Activated naive CD8-positive, alpha-beta T cell treated with anti-CD3 and anti-CD28 coated beads, Interleukin-2, amount 10 ng/mL, durations not matched to agents 7 days and 5 days (primary cell): Measurements from ENCODE around the gene PPP4R2. TPM values are rescaled to one million over a fixed set of nuclear protein-coding genes. Genes with fewer than 3 reads are reported as not detected.

ENCODE experiments used
- ATAC-seq: fragments of 150-1000 bp; cut with Tn5 transposase; one replicate; pipeline ENCODE4 v1.10.0; 2021; ENCODE audit warnings: low read depth, moderate library complexity
- POLR2A ChIA-PET: fragments of 350-600 bp; sonication (Branson Sonifier 250); formaldehyde crosslinking; loops from one replicate; lab custom pipeline; 2021; ENCODE audit warnings: antibody characterized with exemption; lab: Charles Lee
- DNase-seq: peaks from one replicate; pipeline ENCODE4 v3.0.0; 2021
- H3K27ac Mint-ChIP-seq: one replicate; pipeline ENCODE4 v1.8.0; 2022; ENCODE audit warnings: mild to moderate bottlenecking, mixed read lengths
- H3K27me3 Mint-ChIP-seq: one replicate; pipeline ENCODE4 v1.8.0; 2022; ENCODE audit warnings: mild to moderate bottlenecking, moderate library complexity, mixed read lengths
- H3K36me3 Mint-ChIP-seq: one replicate; pipeline ENCODE4 v1.8.0; 2021; ENCODE audit warnings: mild to moderate bottlenecking, mixed read lengths
- H3K4me1 Mint-ChIP-seq: one replicate; pipeline ENCODE4 v1.8.0; 2021; ENCODE audit warnings: mixed read lengths
- H3K4me3 Mint-ChIP-seq: one replicate; pipeline ENCODE4 v1.8.0; 2022; ENCODE audit warnings: mild to moderate bottlenecking, moderate library complexity, mixed read lengths
- H3K9me3 Mint-ChIP-seq: one replicate; pipeline ENCODE4 v1.8.0; 2021; ENCODE audit warnings: mixed read lengths
- total RNA-seq, 2 experiments: library from RNA; stranded (reverse); gene quantifications; one replicate each; pipeline ENCODE4 v1.2.3, GENCODE V29; 2021

The PPP4R2 gene
- total RNA-seq = 10 to 100 TPM; 66.3 to 72.0 TPM

GRCh38 chr3:72996473-72997333 lies at the start of gene PPP4R2:
Gene PPP4R2, plus strand, starts transcription at chr3:72996811. Its CDS starts 227 bp downstream, at chr3:72997038.
- POLR2A ChIA-PET = interaction anchor here (0.6 to 3.7 kb wide), 6 partner anchors 19 to 514 kb away, joined by 3 to 12 read pairs (median 3); partner anchors contain the start of gene SHQ1
- peak within 1 kb of the TSS; percentile 91 for H3K27ac Mint-ChIP-seq
- DNase-seq = peak; percentile 95
- H3K4me1 Mint-ChIP-seq = peaks cover 28% of the 10 kb centered on the region
- H3K9me3 Mint-ChIP-seq = no peaks in the 10 kb centered on the region
- peak within 1 kb of the TSS; percentile 95 for H3K4me3 Mint-ChIP-seq
- peaks cover 24% of the 10 kb centered on the region for H3K36me3 Mint-ChIP-seq
- H3K27me3 Mint-ChIP-seq = no peaks in the 10 kb centered on the region
- peak; percentile 87 for ATAC-seq

- peaks cover 18% of the 10 kb centered on the region for H3K4me1 Mint-ChIP-seq
- H3K9me3 Mint-ChIP-seq = no peaks in the 10 kb centered on the region
- no peaks in the 10 kb centered on the region for H3K36me3 Mint-ChIP-seq
- POLR2A ChIA-PET = no interaction called here
- no peak for DNase-seq
- H3K4me3 Mint-ChIP-seq = no peak overlapping the region
- H3K27me3 Mint-ChIP-seq = no peaks in the 10 kb centered on the region
- no peak overlapping the region for H3K27ac Mint-ChIP-seq
- ATAC-seq = no peak
Observed at GRCh38 chr3:72947715-72948490, 48.7 kb upstream of the PPP4R2 start.

GRCh38 chr3:72949016-72949415 lies 47.6 kb upstream of the PPP4R2 start:
- no peaks in the 10 kb centered on the region for H3K9me3 Mint-ChIP-seq
- POLR2A ChIA-PET = no interaction called here
- H3K4me3 Mint-ChIP-seq = no peak overlapping the region
- DNase-seq = no peak
- H3K4me1 Mint-ChIP-seq = peaks cover 18% of the 10 kb centered on the region
- H3K36me3 Mint-ChIP-seq = no peaks in the 10 kb centered on the region
- H3K27ac Mint-ChIP-seq = no peak overlapping the region
- ATAC-seq = no peak
- no peaks in the 10 kb centered on the region for H3K27me3 Mint-ChIP-seq

- H3K4me3 Mint-ChIP-seq = no peak overlapping the region
- no peak overlapping the region for H3K27ac Mint-ChIP-seq
- no peak for ATAC-seq
- no peaks in the 10 kb centered on the region for H3K36me3 Mint-ChIP-seq
- POLR2A ChIA-PET = no interaction called here
- H3K9me3 Mint-ChIP-seq = no peaks in the 10 kb centered on the region
- peaks cover 17% of the 10 kb centered on the region for H3K4me1 Mint-ChIP-seq
- no peak for DNase-seq
- no peaks in the 10 kb centered on the region for H3K27me3 Mint-ChIP-seq
Observed at GRCh38 chr3:72950372-72950771, 46.2 kb upstream of the PPP4R2 start.

- no peak overlapping the region for H3K27ac Mint-ChIP-seq
- peaks cover 3% of the 10 kb centered on the region for H3K27me3 Mint-ChIP-seq
- POLR2A ChIA-PET = no interaction called here
Observed at GRCh38 chr3:72950801-72951200, 45.8 kb upstream of the PPP4R2 start.

GRCh38 chr3:72951259-72951722 lies 45.3 kb upstream of the PPP4R2 start:
- Mint-ChIP-seq H3K27me3 (peaks cover 7% of the 10 kb centered on the region), H3K9me3 (no peaks in the 10 kb centered on the region), H3K4me1 (peaks cover 13% of the 10 kb centered on the region), H3K27ac (no peak overlapping the region), H3K36me3 (no peaks in the 10 kb centered on the region), H3K4me3 (no peak overlapping the region)
- DNase-seq (no peak), ATAC-seq (peak; percentile 60)
- POLR2A ChIA-PET = no interaction called here

More at GRCh38 chr3:72950801-72951200, 45.8 kb upstream of the PPP4R2 start:
- DNase-seq (no peak), ATAC-seq (no peak)
- H3K4me3 Mint-ChIP-seq = no peak overlapping the region
- H3K9me3 Mint-ChIP-seq = no peaks in the 10 kb centered on the region
- peaks cover 13% of the 10 kb centered on the region for H3K4me1 Mint-ChIP-seq
- H3K36me3 Mint-ChIP-seq = no peaks in the 10 kb centered on the region

- ATAC-seq = no peak
- H3K9me3 Mint-ChIP-seq = no peaks in the 10 kb centered on the region
- H3K27me3 Mint-ChIP-seq = peaks cover 7% of the 10 kb centered on the region
- H3K27ac Mint-ChIP-seq = no peak overlapping the region
- POLR2A ChIA-PET = no interaction called here
- no peaks in the 10 kb centered on the region for H3K36me3 Mint-ChIP-seq
- DNase-seq = no peak
- peaks cover 13% of the 10 kb centered on the region for H3K4me1 Mint-ChIP-seq
- no peak overlapping the region for H3K4me3 Mint-ChIP-seq
Observed at GRCh38 chr3:72953325-72953956, 43.2 kb upstream of the PPP4R2 start.

- no peak for ATAC-seq
- Mint-ChIP-seq H3K4me3 (no peak overlapping the region), H3K9me3 (no peaks in the 10 kb centered on the region)
Observed at GRCh38 chr3:72957297-72957696, 39.3 kb upstream of the PPP4R2 start.

GRCh38 chr3:72959336-72959735 lies 37.3 kb upstream of the PPP4R2 start:
- Mint-ChIP-seq H3K9me3 (no peaks in the 10 kb centered on the region), H3K4me1 (peaks cover 10% of the 10 kb centered on the region), H3K36me3 (no peaks in the 10 kb centered on the region), H3K4me3 (no peak overlapping the region), H3K27ac (no peak overlapping the region), H3K27me3 (peaks cover 10% of the 10 kb centered on the region)
- ATAC-seq = no peak
- no peak for DNase-seq
- POLR2A ChIA-PET = no interaction called here

More at GRCh38 chr3:72957297-72957696, 39.3 kb upstream of the PPP4R2 start:
- Mint-ChIP-seq H3K27ac (no peak overlapping the region), H3K36me3 (no peaks in the 10 kb centered on the region), H3K4me1 (peaks cover 14% of the 10 kb centered on the region), H3K27me3 (peaks cover 10% of the 10 kb centered on the region)
- POLR2A ChIA-PET = no interaction called here
- DNase-seq = no peak

GRCh38 chr3:72960812-72961518 lies 35.6 kb upstream of the PPP4R2 start:
- no peaks in the 10 kb centered on the region for H3K36me3 Mint-ChIP-seq
- H3K4me3 Mint-ChIP-seq = no peak overlapping the region
- H3K27ac Mint-ChIP-seq = no peak overlapping the region
- H3K4me1 Mint-ChIP-seq = peaks cover 21% of the 10 kb centered on the region
- ATAC-seq (no peak), DNase-seq (no peak)
- POLR2A ChIA-PET = no interaction called here
- peaks cover 5% of the 10 kb centered on the region for H3K27me3 Mint-ChIP-seq
- H3K9me3 Mint-ChIP-seq = no peaks in the 10 kb centered on the region

- ATAC-seq = no peak
Observed at GRCh38 chr3:72961752-72962151, 34.9 kb upstream of the PPP4R2 start.

GRCh38 chr3:72962317-72962716 lies 34.3 kb upstream of the PPP4R2 start:
- no peaks in the 10 kb centered on the region for H3K9me3 Mint-ChIP-seq
- no peaks in the 10 kb centered on the region for H3K36me3 Mint-ChIP-seq
- peaks cover 22% of the 10 kb centered on the region for H3K4me1 Mint-ChIP-seq
- no peak overlapping the region for H3K27ac Mint-ChIP-seq
- ATAC-seq = no peak
- peaks cover 3% of the 10 kb centered on the region for H3K27me3 Mint-ChIP-seq
- no peak overlapping the region for H3K4me3 Mint-ChIP-seq
- POLR2A ChIA-PET = no interaction called here
- no peak for DNase-seq

More at GRCh38 chr3:72961752-72962151, 34.9 kb upstream of the PPP4R2 start:
- H3K4me1 Mint-ChIP-seq = peaks cover 22% of the 10 kb centered on the region
- H3K27me3 Mint-ChIP-seq = peaks cover 3% of the 10 kb centered on the region
- POLR2A ChIA-PET = interaction anchor here (0.6 kb wide), 1 partner anchor 620 kb away, joined by 3 read pairs; no protein-coding TSS in a partner anchor
- H3K9me3 Mint-ChIP-seq = no peaks in the 10 kb centered on the region
- H3K36me3 Mint-ChIP-seq = no peaks in the 10 kb centered on the region
- no peak for DNase-seq
- no peak overlapping the region for H3K27ac Mint-ChIP-seq
- H3K4me3 Mint-ChIP-seq = no peak overlapping the region
